ENCODE results near the gene SESN3.

SESN3 gene

GRCh38 chr11:95115597-95115996 is 115.4 kb downstream of the SESN3 start:
- TF ChIP-seq, protein P1, sequence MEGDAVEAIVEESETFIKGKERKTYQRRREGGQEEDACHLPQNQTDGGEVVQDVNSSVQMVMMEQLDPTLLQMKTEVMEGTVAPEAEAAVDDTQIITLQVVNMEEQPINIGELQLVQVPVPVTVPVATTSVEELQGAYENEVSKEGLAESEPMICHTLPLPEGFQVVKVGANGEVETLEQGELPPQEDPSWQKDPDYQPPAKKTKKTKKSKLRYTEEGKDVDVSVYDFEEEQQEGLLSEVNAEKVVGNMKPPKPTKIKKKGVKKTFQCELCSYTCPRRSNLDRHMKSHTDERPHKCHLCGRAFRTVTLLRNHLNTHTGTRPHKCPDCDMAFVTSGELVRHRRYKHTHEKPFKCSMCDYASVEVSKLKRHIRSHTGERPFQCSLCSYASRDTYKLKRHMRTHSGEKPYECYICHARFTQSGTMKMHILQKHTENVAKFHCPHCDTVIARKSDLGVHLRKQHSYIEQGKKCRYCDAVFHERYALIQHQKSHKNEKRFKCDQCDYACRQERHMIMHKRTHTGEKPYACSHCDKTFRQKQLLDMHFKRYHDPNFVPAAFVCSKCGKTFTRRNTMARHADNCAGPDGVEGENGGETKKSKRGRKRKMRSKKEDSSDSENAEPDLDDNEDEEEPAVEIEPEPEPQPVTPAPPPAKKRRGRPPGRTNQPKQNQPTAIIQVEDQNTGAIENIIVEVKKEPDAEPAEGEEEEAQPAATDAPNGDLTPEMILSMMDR (IDR thresholded peaks at IDR 0.05; ENCODE audit: low read length) = no peak
- TF ChIP-seq EZH2 (optimal IDR thresholded peaks at IDR 0.05; ENCODE audit: low read depth, low read length) (no peak), EZH2phosphoT487 (IDR thresholded peaks at IDR 0.05; ENCODE audit: low read length) (no peak)
- H3K36me3 ChIP-seq (replicated peaks; ENCODE audit: insufficient read depth, low read length) = no peaks in the 10 kb centered on the region
- no peaks in the 10 kb centered on the region for H3K4me1 ChIP-seq (ENCODE audit: low read length)
- no peak overlapping the region for H3K27ac ChIP-seq (ENCODE audit: low read length)
- H3K79me2 ChIP-seq (ENCODE audit: low read length) = no peaks in the 10 kb centered on the region
- no peaks in the 10 kb centered on the region for H3K9me3 ChIP-seq (replicated peaks; ENCODE audit: insufficient read depth, low read length)
- no peaks in the 10 kb centered on the region for H3K27me3 ChIP-seq (replicated peaks; ENCODE audit: insufficient read depth, low read length)
- H3F3A ChIP-seq (ENCODE audit: insufficient read depth, low read length) = no peaks in the 10 kb centered on the region
- H3K4me3 ChIP-seq (ENCODE audit: low read length) = no peak overlapping the region
- H2AFZ ChIP-seq (ENCODE audit: low read length) = no peak overlapping the region
- DNase-seq = no peak
- H3K4me2 ChIP-seq (ENCODE audit: low read depth, low read length) = no peak overlapping the region
- H4K20me1 ChIP-seq (ENCODE audit: insufficient read depth, low read length) = no peaks in the 10 kb centered on the region
- H3K9ac ChIP-seq (ENCODE audit: low read length) = no peak overlapping the region
- H3K9me2 ChIP-seq (replicated peaks; ENCODE audit: insufficient read depth, low read length) = no peaks in the 10 kb centered on the region

All from MM.1S (cell line).